NCI-H1930 (cell line): ENCODE measurements around the gene ANXA11.
"Not testable (repeated sequence)": the region's sequence is repeated elsewhere in the genome, so short reads cannot be mapped to it uniquely, and the experiment has no call there.

Experiments used
- DNase-seq, 2 experiments: peaks; one replicate each; lab custom pipeline; 2025; lab: John Stamatoyannopoulos, UW

Gene ANXA11

GRCh38 chr10:80144696-80145131, 60.6 kb downstream of the ANXA11 start:
- DNase-seq, result no peak

- no peak for DNase-seq
Measured at GRCh38 chr10:80144067-80144695, 61.2 kb downstream of the ANXA11 start.

- DNase-seq, result no peak
Measured at GRCh38 chr10:80141696-80142460, 63.5 kb downstream of the ANXA11 start.

- no peak for DNase-seq
Measured at GRCh38 chr10:80140251-80140650, 65.1 kb downstream of the ANXA11 start.

GRCh38 chr10:80139265-80139664, 66.1 kb downstream of the ANXA11 start:
- no peak for DNase-seq

GRCh38 chr10:80137920-80138319, 67.4 kb downstream of the ANXA11 start:
- DNase-seq, result no peak

GRCh38 chr10:80137031-80137862, 68.1 kb downstream of the ANXA11 start:
- no peak for DNase-seq

- no peak for DNase-seq
Measured at GRCh38 chr10:80136134-80136571, 69.2 kb downstream of the ANXA11 start.

GRCh38 chr10:80133687-80134086, 71.7 kb downstream of the ANXA11 start:
- DNase-seq, result not testable (repeated sequence)

GRCh38 chr10:80133206-80133605, 72.1 kb downstream of the ANXA11 start:
- DNase-seq, result no peak

GRCh38 chr10:80132299-80133139, 72.8 kb downstream of the ANXA11 start, which contains the start of gene PLAC9:
Gene PLAC9 (plus strand): TSS chr10:80132730. CDS start chr10:80132763, 33 bp downstream.
- no peak for DNase-seq

- DNase-seq, result no peak
Measured at GRCh38 chr10:80131499-80131901, 73.8 kb downstream of the ANXA11 start.

GRCh38 chr10:80126876-80127275, 78.5 kb downstream of the ANXA11 start:
- DNase-seq, result no peak

- DNase-seq, result no peak
Measured at GRCh38 chr10:80122746-80123145, 82.6 kb downstream of the ANXA11 start.

GRCh38 chr10:80122110-80122710, 83.1 kb downstream of the ANXA11 start:
- DNase-seq, result no peak

GRCh38 chr10:80118669-80119068, 86.7 kb downstream of the ANXA11 start:
- DNase-seq, result no peak

- no peak for DNase-seq
Measured at GRCh38 chr10:80110986-80111385, 94.4 kb downstream of the ANXA11 start.

GRCh38 chr10:80108576-80109239, 96.6 kb downstream of the ANXA11 start:
- DNase-seq, result no peak

GRCh38 chr10:80104066-80104926, 101.0 kb downstream of the ANXA11 start:
- no peak for DNase-seq
